Fibroblast of lung (primary cell): ENCODE measurements around the gene TMEM259. TPM values are rescaled to one million over a fixed set of nuclear protein-coding genes. Genes with fewer than 3 reads are reported as not detected.

Experiments
- DNase-seq, 2 donors: peaks; one replicate each; pipeline versions ENCODE4 v3.0.0 to v3.0.0-alpha.2; 2010; ENCODE audit warnings: low read depth in 2 of 2
- H2AFZ ChIP-seq: 2 replicates; pipeline ENCODE4 v1.5.1; 2012; ENCODE audit warnings: low read length, control low read depth, inconsistent platforms
- H3K27ac ChIP-seq: 2 replicates; pipeline ENCODE4 v1.5.1; 2011; ENCODE audit warnings: low read length, control low read depth; ENCODE audit not compliant: insufficient read depth
- H3K27me3 ChIP-seq: 2 replicates; pipeline ENCODE4 v1.5.1; 2011; ENCODE audit warnings: mild to moderate bottlenecking, low read length; ENCODE audit not compliant: control insufficient read depth, insufficient read depth
- H3K36me3 ChIP-seq: 2 replicates; pipeline ENCODE4 v1.5.1; 2011; ENCODE audit warnings: low read length; ENCODE audit not compliant: control insufficient read depth, insufficient read depth
- H3K4me1 ChIP-seq: 2 replicates; pipeline ENCODE4 v1.5.1; 2011; ENCODE audit warnings: low read length; ENCODE audit not compliant: control insufficient read depth, insufficient read depth; ENCODE audit errors: extremely low read depth
- H3K4me2 ChIP-seq: 2 replicates; pipeline ENCODE4 v1.5.1; 2011; ENCODE audit warnings: low read length, control low read depth; ENCODE audit not compliant: insufficient read depth; ENCODE audit errors: extremely low read depth
- H3K4me3 ChIP-seq, 4 experiments: fragments of 200-600 bp in 1 of 4; sonication (generic) in 1 of 4; replicated peaks in 1 of 4; 2 replicates each; pipeline ENCODE4 v1.5.1; 2011 to 2016; ENCODE audit warnings: low read length in 4 of 4, low read depth in 3 of 4, mild to moderate bottlenecking in 3 of 4, control low read depth in 2 of 4, inconsistent platforms in 1 of 4, mixed read lengths in 1 of 4; ENCODE audit not compliant: insufficient read depth in 1 of 4; ENCODE audit errors: control extremely low read depth in 1 of 4
- H3K79me2 ChIP-seq: 2 replicates; pipeline ENCODE4 v1.5.1; 2012; ENCODE audit warnings: mild to moderate bottlenecking, low read length, inconsistent platforms; ENCODE audit not compliant: control insufficient read depth, insufficient read depth
- H3K9ac ChIP-seq: 2 replicates; pipeline ENCODE4 v1.5.1; 2011; ENCODE audit warnings: mild to moderate bottlenecking, low read length, control low read depth; ENCODE audit not compliant: insufficient read depth
- H3K9me3 ChIP-seq: 2 replicates; pipeline ENCODE4 v1.5.1; 2012; ENCODE audit warnings: low read depth, low read length; ENCODE audit not compliant: control insufficient read depth, insufficient read depth
- H4K20me1 ChIP-seq: 2 replicates; pipeline ENCODE4 v1.5.1; 2011; ENCODE audit warnings: low read length; ENCODE audit not compliant: control insufficient read depth, insufficient read depth; ENCODE audit errors: extremely low read depth
- EZH2 ChIP-seq: IDR thresholded peaks from 2 replicates; pipeline ENCODE4 v1.5.1; 2012; ENCODE audit warnings: low read length, control low read depth, mild to moderate bottlenecking; ENCODE audit errors: missing control alignments
- polyA plus RNA-seq, 2 donors: library from polyadenylated mRNA; depleted of rRNA in 1 of 2; stranded (reverse) in 1 of 2; unstranded in 1 of 2; fragments of >200 nt; gene quantifications; 2 replicates each; pipeline ENCODE4 v1.2.1, GENCODE V29; 2011 to 2012; ENCODE audit warnings: missing spikeins in 1 of 2
- total RNA-seq: library from RNA; depleted of rRNA; stranded (reverse); fragments of >200 nt; gene quantifications from 2 replicates; pipeline ENCODE4 v1.2.1, GENCODE V29; 2014
- TF ChIP-seq, protein P1 (sequence below), 2 donors: IDR thresholded peaks in 1 of 2; conservative IDR thresholded peaks in 1 of 2; 1 replicate in 1 of 2; 2 replicates in 1 of 2; pipeline ENCODE4 v1.5.1; 2011 to 2012; ENCODE audit warnings: low read length in 2 of 2, control low read depth in 1 of 2, inconsistent platforms in 1 of 2, low read depth in 1 of 2, mild to moderate bottlenecking in 1 of 2

Gene TMEM259
- total and polyA plus RNA-seq, 2 donors (not counting 1 experiment from before 2014, with no cell fraction given), result 57.8 to 67.1 TPM

DNA sequence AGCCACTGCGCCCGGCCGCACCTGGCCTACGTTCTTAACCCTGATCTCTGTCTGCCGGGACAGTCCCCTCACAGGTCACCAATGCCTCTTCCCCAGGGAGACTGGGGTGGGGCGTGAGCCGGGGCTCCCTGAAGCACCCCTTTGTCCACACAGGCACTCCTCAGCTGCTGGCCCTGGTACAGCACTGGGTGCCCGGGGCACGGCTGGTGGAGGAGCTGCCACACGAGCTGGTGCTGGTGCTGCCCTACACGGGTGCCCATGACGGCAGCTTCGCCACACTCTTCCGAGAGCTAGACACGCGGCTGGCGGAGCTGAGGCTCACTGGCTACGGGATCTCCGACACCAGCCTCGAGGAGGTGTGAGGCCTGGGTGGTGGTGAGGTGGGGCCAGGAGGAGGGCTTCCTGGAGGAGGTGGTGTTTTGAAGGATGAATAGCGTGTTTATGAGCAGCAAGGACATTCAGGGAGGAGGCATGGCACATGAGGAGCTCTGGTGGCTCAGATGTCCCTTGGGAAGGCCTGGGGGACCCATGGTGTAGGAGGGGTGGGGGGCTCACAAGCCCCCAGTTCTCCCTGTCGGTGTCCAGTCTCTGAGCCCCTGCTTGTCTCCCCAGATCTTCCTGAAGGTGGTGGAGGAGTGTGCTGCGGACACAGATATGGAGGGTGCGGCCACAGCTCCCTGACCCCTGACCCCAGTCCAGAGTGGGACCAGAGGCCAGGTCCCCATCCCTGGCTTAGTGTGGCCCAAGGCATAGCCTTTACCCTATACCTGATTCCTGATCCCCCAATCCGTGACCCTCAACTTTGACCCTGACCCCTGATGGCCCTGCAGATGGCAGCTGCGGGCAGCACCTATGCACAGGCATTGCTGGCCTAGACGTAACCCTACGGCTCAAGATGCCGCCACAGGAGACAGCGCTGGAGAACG, 32.5 kb upstream of the TMEM259 start:
- TF ChIP-seq, protein P1, sequence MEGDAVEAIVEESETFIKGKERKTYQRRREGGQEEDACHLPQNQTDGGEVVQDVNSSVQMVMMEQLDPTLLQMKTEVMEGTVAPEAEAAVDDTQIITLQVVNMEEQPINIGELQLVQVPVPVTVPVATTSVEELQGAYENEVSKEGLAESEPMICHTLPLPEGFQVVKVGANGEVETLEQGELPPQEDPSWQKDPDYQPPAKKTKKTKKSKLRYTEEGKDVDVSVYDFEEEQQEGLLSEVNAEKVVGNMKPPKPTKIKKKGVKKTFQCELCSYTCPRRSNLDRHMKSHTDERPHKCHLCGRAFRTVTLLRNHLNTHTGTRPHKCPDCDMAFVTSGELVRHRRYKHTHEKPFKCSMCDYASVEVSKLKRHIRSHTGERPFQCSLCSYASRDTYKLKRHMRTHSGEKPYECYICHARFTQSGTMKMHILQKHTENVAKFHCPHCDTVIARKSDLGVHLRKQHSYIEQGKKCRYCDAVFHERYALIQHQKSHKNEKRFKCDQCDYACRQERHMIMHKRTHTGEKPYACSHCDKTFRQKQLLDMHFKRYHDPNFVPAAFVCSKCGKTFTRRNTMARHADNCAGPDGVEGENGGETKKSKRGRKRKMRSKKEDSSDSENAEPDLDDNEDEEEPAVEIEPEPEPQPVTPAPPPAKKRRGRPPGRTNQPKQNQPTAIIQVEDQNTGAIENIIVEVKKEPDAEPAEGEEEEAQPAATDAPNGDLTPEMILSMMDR (conservative IDR thresholded peaks at IDR 0.05 in 1 of 2, IDR thresholded peaks at IDR 0.05 in 1 of 2; ENCODE audit: low read depth in 1 of 2, low read length in 2 of 2), result no peak
- TF ChIP-seq EZH2, result no peak
- no peaks in the 10 kb centered on the region for H3K36me3 ChIP-seq
- H3K4me1 ChIP-seq, result no peaks in the 10 kb centered on the region
- no peak overlapping the region for H3K4me3 ChIP-seq
- H3K4me2 ChIP-seq, result no peak overlapping the region
- H3K9ac ChIP-seq, result no peak overlapping the region
- DNase-seq, result no peak
- H4K20me1 ChIP-seq, result no peaks in the 10 kb centered on the region
- H3K27me3 ChIP-seq, result no peaks in the 10 kb centered on the region
- H2AFZ ChIP-seq, result no peak overlapping the region
- H3K9me3 ChIP-seq, result peaks cover 5% of the 10 kb centered on the region
- H3K27ac ChIP-seq, result no peak overlapping the region
- no peaks in the 10 kb centered on the region for H3K79me2 ChIP-seq

DNA sequence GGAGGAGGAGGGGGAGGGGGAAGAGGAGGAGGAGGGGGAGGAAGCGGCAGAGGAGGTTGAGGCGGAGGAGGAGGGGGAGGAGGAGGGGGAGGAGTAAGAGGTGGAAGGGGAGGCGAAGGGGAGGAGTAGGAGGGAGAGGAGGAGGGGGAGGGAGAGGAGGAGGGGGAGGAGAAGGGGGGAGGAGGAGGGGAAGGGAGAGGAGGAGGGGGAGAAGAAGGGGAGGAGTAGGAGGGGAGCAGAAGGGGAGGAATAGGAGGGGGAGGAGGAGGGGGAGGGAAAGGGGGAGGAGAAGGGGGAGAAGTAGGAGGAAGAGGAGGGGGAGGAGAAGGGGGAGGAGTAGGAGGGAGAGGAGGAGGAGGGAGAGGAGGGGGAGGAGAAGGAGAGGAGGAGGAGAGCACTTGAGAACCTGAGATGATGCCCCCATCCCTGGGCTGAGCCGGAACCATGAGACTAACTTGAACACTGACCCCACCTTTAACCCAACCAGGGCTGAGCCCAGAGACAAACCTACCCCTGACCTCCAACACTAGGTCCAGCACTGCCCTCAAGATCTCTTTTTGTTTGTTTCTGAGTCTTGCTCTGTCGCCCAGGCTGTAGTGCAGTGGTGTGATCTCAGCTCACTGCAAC, 31.5 kb upstream of the TMEM259 start:
- H3K9ac ChIP-seq, result no peak overlapping the region
- H3K4me2 ChIP-seq, result no peak overlapping the region
- no peak overlapping the region for H2AFZ ChIP-seq
- no peaks in the 10 kb centered on the region for H3K4me1 ChIP-seq
- no peaks in the 10 kb centered on the region for H3K79me2 ChIP-seq
- H4K20me1 ChIP-seq, result no peaks in the 10 kb centered on the region
- H3K4me3 ChIP-seq, result no peak overlapping the region
- no peaks in the 10 kb centered on the region for H3K27me3 ChIP-seq
- H3K36me3 ChIP-seq, result no peaks in the 10 kb centered on the region
- no peak for DNase-seq
- TF ChIP-seq EZH2, result no peak
- TF ChIP-seq, protein P1 (conservative IDR thresholded peaks at IDR 0.05 in 1 of 2, IDR thresholded peaks at IDR 0.05 in 1 of 2; ENCODE audit: low read depth in 1 of 2, low read length in 2 of 2), result no peak
- peaks cover 5% of the 10 kb centered on the region for H3K9me3 ChIP-seq
- no peak overlapping the region for H3K27ac ChIP-seq

DNA sequence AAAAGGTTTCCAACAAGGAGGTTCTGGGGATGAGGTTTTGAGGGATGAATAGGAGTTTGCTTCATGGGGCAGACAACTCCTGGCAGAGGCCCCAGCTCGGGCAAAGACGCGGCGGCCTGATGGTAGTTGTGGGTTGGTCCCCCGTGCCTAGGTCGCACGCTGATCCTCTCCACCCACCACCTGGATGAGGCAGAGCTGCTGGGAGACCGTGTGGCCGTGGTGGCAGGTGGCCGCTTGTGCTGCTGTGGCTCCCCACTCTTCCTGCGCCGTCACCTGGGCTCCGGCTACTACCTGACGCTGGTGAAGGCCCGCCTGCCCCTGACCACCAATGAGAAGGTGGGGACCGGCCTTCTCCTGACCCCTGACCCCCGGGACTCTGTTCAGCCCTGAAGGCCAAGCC, 30.9 kb upstream of the TMEM259 start:
- H3K9ac ChIP-seq, result no peak overlapping the region
- no peaks in the 10 kb centered on the region for H3K27me3 ChIP-seq
- no peaks in the 10 kb centered on the region for H3K4me1 ChIP-seq
- no peak for TF ChIP-seq EZH2
- TF ChIP-seq, protein P1 (conservative IDR thresholded peaks at IDR 0.05 in 1 of 2, IDR thresholded peaks at IDR 0.05 in 1 of 2; ENCODE audit: low read depth in 1 of 2, low read length in 2 of 2), result no peak
- no peak overlapping the region for H2AFZ ChIP-seq
- H3K4me2 ChIP-seq, result no peak overlapping the region
- H3K9me3 ChIP-seq, result no peaks in the 10 kb centered on the region
- H3K36me3 ChIP-seq, result no peaks in the 10 kb centered on the region
- H4K20me1 ChIP-seq, result no peaks in the 10 kb centered on the region
- no peak overlapping the region for H3K4me3 ChIP-seq
- no peak for DNase-seq
- no peaks in the 10 kb centered on the region for H3K79me2 ChIP-seq
- H3K27ac ChIP-seq, result no peak overlapping the region
